Mesothelial cell of epicardium (in vitro differentiated cells): ENCODE data around the gene PCARE. TPM values are rescaled to one million over a fixed set of nuclear protein-coding genes. Genes with fewer than 3 reads are reported as not detected.
"Not testable (repeated sequence)": the region's sequence is repeated elsewhere in the genome, so short reads cannot be mapped to it uniquely, and the experiment has no call there.

Experiments
- DNase-seq, 2 experiments: peaks; one replicate each; pipeline ENCODE4 v3.0.0; 2021; ENCODE audit warnings: low spot score in 2 of 2; ENCODE audit not compliant: unreplicated experiment in 2 of 2
- H3K27ac Mint-ChIP-seq: 2 replicates; pipeline ENCODE4 v1.8.0; 2021; ENCODE audit warnings: mixed read lengths
- H3K27me3 Mint-ChIP-seq: 2 replicates; pipeline ENCODE4 v1.8.0; 2021; ENCODE audit warnings: low read depth, mixed read lengths
- H3K36me3 Mint-ChIP-seq: 2 replicates; pipeline ENCODE4 v1.8.0; 2021; ENCODE audit warnings: mixed read lengths
- H3K4me1 Mint-ChIP-seq: 2 replicates; pipeline ENCODE4 v1.8.0; 2021; ENCODE audit warnings: mixed read lengths
- H3K4me3 Mint-ChIP-seq: 2 replicates; pipeline ENCODE4 v1.8.0; 2021; ENCODE audit warnings: mild to moderate bottlenecking, moderate library complexity, mixed read lengths
- H3K9me3 Mint-ChIP-seq: 2 replicates; pipeline ENCODE4 v1.8.0; 2021; ENCODE audit warnings: mixed read lengths
- CTCF ChIP-seq: fragments of 200-600 bp; sonication (generic); IDR thresholded peaks from one replicate; pipeline ENCODE4 v1.5.0; 2021; ENCODE audit warnings: antibody characterized with exemption; ENCODE audit not compliant: unreplicated experiment
- total RNA-seq: library from RNA; stranded (reverse); gene quantifications from 3 replicates; pipeline ENCODE4 v1.2.1, GENCODE V29; 2021

PCARE gene
- total RNA-seq, 1 donor from 2014 or later, result 0.22 TPM

DNA sequence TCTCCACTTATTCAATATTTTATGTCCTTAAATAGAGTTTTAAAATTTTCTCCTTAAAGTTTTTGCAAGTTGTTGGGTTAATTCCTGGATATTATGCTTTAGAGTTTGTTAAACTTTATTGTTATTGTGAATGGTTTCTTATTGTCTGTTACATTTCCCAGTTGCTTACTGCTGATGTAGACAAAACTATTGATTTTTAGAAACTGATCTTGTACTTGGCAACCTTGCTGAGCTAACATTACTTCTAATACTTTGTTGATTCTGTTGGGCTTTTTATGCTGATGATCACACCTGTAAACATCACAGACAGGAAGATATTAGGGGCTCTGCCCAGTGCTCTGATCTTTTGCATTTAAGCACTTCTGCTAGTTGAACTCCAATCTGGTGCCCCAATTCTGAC is 38.1 kb upstream of the PCARE start:
- no peak for TF ChIP-seq CTCF
- H3K4me3 Mint-ChIP-seq, result no peak overlapping the region
- no peak for DNase-seq

DNA sequence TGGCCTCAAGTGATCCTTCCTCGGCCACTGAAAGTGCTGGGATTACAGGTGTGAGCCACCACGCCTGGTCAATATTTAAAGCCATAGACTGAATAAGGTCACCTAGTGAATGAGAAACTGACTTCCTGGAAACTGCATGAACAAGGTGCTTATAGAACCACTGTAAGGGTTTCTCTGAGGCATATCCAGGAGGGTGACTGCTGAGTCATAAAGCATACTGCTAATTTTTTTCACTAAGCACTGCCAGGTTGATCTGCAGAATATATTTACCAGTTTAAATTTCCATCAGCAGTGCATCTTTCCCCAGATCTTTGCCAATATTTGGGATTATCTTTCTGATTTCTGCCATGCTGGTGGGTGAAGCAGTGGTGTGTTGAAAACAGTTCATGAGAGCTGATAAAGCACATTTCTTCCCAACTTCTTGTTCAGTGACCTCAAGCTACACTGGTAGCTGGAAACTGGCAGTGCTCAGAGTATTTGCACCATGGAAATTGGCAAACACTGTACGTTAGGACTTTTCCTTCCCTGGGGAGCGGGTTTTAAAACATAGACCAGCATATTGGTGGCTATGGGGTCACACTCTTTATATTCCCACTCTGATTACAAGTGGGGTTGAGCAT is 36.7 kb upstream of the PCARE start:
- peaks cover 14% of the 10 kb centered on the region for H3K4me1 Mint-ChIP-seq

More for the DNA sequence above, 38.1 kb upstream of the PCARE start:
- Mint-ChIP-seq H3K4me1 (peaks cover 24% of the 10 kb centered on the region), H3K9me3 (no peaks in the 10 kb centered on the region), H3K27ac (no peak overlapping the region), H3K27me3 (no peaks in the 10 kb centered on the region), H3K36me3 (no peaks in the 10 kb centered on the region)

GRCh38 chr2:29109246-29109645 is 34.9 kb upstream of the PCARE start:
- H3K27me3 Mint-ChIP-seq, result no peaks in the 10 kb centered on the region
- TF ChIP-seq CTCF, result no peak
- no peaks in the 10 kb centered on the region for H3K9me3 Mint-ChIP-seq
- H3K4me1 Mint-ChIP-seq, result peaks cover 5% of the 10 kb centered on the region
- no peak for DNase-seq
- H3K4me3 Mint-ChIP-seq, result no peak overlapping the region
- H3K36me3 Mint-ChIP-seq, result no peaks in the 10 kb centered on the region
- no peak overlapping the region for H3K27ac Mint-ChIP-seq

More for the DNA sequence above, 36.7 kb upstream of the PCARE start:
- Mint-ChIP-seq H3K27me3 (no peaks in the 10 kb centered on the region), H3K9me3 (no peaks in the 10 kb centered on the region), H3K36me3 (no peaks in the 10 kb centered on the region), H3K27ac (no peak overlapping the region), H3K4me3 (no peak overlapping the region)
- no peak for DNase-seq
- TF ChIP-seq CTCF, result no peak

GRCh38 chr2:29108225-29108624 is 33.9 kb upstream of the PCARE start:
- Mint-ChIP-seq H3K4me1 (no peaks in the 10 kb centered on the region), H3K27ac (no peak overlapping the region), H3K4me3 (no peak overlapping the region), H3K9me3 (no peaks in the 10 kb centered on the region), H3K27me3 (no peaks in the 10 kb centered on the region), H3K36me3 (no peaks in the 10 kb centered on the region)
- no peak for TF ChIP-seq CTCF
- DNase-seq, result no peak

DNA sequence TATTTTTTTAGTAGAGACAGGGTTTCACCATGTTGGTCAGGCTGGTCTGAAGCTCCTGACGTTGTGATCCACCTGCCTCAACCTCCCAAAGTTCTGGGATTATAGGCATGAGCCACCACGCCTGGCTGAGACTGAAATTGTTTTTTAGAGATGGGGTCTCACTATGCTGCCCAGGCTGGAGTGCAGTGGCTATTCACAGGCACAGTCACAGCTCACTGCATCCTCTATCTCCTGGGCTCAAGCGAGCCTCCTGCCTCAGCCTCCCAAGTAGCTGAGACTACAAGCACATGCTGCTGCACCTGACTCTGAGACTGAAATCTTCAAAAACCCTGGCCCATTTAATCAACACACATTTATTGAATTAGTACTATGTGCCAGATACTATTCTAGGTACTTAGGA is 33.2 kb upstream of the PCARE start:
- not testable (repeated sequence) for H3K27me3 Mint-ChIP-seq, H3K36me3 Mint-ChIP-seq, H3K9me3 Mint-ChIP-seq, H3K4me1 Mint-ChIP-seq, DNase-seq, H3K4me3 Mint-ChIP-seq, H3K27ac Mint-ChIP-seq

DNA sequence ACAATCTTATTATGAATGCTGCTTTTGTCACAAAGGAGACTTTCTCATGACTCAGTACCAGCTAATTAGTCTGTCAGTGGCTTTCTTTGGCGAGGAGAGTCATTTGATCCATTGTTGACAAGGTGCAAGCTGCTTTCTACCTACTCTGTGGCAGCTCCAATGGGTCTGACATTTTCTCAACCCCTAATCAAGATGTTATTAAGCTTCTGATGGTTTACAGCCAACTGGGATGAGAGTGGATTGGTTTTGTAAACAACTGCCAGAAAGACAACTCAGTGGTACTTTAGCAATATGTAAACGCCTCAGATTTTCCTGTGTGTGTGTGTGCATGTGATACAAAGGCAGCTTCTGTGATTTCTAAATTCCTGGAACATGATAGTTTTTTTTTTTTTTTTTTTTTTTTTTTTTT is 32.7 kb upstream of the PCARE start:
- H3K36me3 Mint-ChIP-seq, result no peaks in the 10 kb centered on the region
- no peak for DNase-seq
- no peaks in the 10 kb centered on the region for H3K27me3 Mint-ChIP-seq
- no peak for TF ChIP-seq CTCF
- H3K4me1 Mint-ChIP-seq, result no peaks in the 10 kb centered on the region
- no peak overlapping the region for H3K27ac Mint-ChIP-seq
- no peaks in the 10 kb centered on the region for H3K9me3 Mint-ChIP-seq
- H3K4me3 Mint-ChIP-seq, result no peak overlapping the region
